SU-DHL-6 (cell line): ENCODE measurements around the gene PIGZ.

ENCODE experiments used
- CTCF ChIP-seq: fragments of 200-600 bp; sonication (generic); IDR thresholded peaks from one replicate; pipeline ENCODE4 v1.5.1; 2017; ENCODE audit warnings: antibody characterized with exemption, mild to moderate bottlenecking, low read length, moderate library complexity; ENCODE audit not compliant: insufficient read depth, poor library complexity, severe bottlenecking
- EZH2phosphoT487 ChIP-seq: fragments of 200-600 bp; sonication (generic), shearing (Covaris generic); conservative IDR thresholded peaks from 2 replicates; pipeline ENCODE4 v1.6.1; 2018; ENCODE audit warnings: mild to moderate bottlenecking, antibody characterized with exemption, low read length, moderate library complexity, mixed read lengths

- no peak for TF ChIP-seq CTCF
- TF ChIP-seq EZH2phosphoT487 = no peak
These were observed 45.4 kb upstream of the PIGZ start for GRCh38 chr3:197014024-197014423.
